GM12891 (cell line): ENCODE measurements around the gene SNAPIN.

Experiments
- DNase-seq: peaks from one replicate; pipeline ENCODE4 v3.0.0; 2011; ENCODE audit warnings: low spot score; ENCODE audit not compliant: insufficient read length
- FAIRE-seq: peaks from 2 replicates; lab custom pipeline; 2011; peaks lifted over from hg19 to GRCh38; lab: Jason Lieb, UNC
- PAX5 ChIP-seq: IDR thresholded peaks from 2 replicates; pipeline ENCODE4 v1.6.1; 2011; ENCODE audit warnings: low read length, moderate library complexity, mild to moderate bottlenecking; ENCODE audit not compliant: insufficient read depth, severe bottlenecking
- POLR2A ChIP-seq: IDR thresholded peaks from 2 replicates; pipeline ENCODE4 v1.6.1; 2011; ENCODE audit warnings: low read depth, low read length, control low read depth
- POLR2AphosphoS5 ChIP-seq: IDR thresholded peaks from 2 replicates; pipeline ENCODE4 v1.6.1; 2011; ENCODE audit warnings: low read depth, low read length, control low read depth
- POU2F2 ChIP-seq: IDR thresholded peaks from 2 replicates; pipeline ENCODE4 v1.6.1; 2011; ENCODE audit warnings: low read depth, mild to moderate bottlenecking, control low read depth, low read length, moderate library complexity
- SPI1 ChIP-seq: IDR thresholded peaks from 2 replicates; pipeline ENCODE4 v1.6.1; 2011; ENCODE audit warnings: low read depth, low read length, control low read depth
- TAF1 ChIP-seq: IDR thresholded peaks from 2 replicates; pipeline ENCODE4 v1.6.1; 2011; ENCODE audit warnings: low read depth, low read length, control low read depth

SNAPIN gene

DNA sequence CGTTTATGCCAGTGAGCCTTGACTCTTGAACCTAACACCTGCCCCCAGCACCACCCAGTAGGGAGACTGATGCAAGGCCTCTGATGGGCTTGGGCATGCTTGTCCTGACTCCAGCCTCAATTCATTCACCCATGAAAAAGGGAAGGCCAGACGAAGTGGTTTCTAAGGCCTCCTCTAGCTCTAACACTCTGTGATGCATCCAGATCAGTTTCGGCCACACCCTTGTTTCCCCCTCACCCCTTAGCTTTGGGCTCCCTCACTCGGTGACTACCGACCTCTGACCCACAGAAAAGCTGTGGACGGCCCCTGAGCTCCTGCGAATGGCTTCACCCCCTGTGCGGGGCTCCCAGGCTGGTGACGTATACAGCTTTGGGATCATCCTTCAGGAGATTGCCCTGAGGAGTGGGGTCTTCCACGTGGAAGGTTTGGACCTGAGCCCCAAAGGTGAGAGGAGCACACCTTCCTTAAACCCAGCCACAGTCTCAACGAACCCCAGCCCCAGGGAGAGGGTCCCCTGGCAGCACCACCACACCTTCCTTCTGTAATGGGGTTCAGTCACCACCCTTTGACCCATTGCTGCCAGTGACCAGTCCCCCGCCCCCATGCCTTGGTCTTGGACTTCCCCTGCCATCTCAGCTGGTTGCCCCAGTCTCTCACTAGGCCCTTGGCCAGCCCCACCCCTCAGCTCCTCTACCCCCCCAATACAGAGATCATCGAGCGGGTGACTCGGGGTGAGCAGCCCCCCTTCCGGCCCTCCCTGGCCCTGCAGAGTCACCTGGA is 29.0 kb downstream of the SNAPIN start:
- no peak for DNase-seq
- no peak for FAIRE-seq

DNA sequence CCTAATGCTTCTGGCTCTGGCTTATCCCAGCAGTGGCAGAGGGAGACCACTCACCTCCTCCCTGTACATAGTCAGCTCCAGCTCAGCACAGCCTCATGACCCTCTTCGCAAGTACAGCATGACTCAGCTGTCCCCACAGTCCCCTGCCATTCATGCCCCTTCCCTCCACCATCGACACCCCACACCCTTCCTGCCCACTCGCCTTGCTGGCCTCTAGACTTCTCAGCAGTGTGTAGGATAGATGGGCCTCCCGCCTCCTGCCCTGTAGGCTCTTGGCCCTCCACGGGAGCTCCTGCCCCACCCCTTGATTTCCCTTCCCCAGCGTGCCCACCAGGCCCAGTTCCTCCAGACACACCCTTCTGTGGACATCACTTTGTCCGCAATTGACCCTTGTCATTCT is 29.8 kb downstream of the SNAPIN start:
- no peak for FAIRE-seq
- TF ChIP-seq TAF1, result no peak
- TF ChIP-seq POU2F2, result no peak
- no peak for TF ChIP-seq SPI1
- TF ChIP-seq PAX5, result no peak
- TF ChIP-seq POLR2AphosphoS5, result no peak
- TF ChIP-seq POLR2A, result no peak
- DNase-seq, result no peak

More for the DNA sequence above, 29.0 kb downstream of the SNAPIN start:
- no peak for TF ChIP-seq POLR2A
- TF ChIP-seq SPI1, result no peak
- no peak for TF ChIP-seq PAX5
- TF ChIP-seq TAF1, result no peak
- no peak for TF ChIP-seq POLR2AphosphoS5
- no peak for TF ChIP-seq POU2F2

DNA sequence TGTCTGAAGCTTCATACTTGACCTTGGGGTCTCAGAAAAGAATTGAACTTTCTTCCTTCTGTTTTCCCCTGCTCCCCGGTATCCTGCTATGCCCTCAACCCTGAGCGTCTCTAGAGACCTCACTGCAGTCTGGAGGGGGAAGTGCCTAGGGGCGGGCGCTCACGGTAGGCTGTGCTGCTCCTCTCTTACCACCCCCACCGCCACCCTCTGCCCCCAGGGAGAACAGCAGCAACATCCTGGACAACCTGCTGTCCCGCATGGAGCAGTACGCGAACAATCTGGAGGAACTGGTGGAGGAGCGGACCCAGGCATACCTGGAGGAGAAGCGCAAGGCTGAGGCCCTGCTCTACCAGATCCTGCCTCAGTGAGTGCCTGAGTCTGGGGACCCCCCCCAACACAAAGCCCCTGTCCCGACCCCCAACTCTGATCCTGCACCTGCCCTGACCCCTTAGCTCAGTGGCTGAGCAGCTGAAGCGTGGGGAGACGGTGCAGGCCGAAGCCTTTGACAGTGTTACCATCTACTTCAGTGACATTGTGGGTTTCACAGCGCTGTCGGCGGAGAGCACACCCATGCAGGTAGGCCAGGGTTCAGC is 30.3 kb downstream of the SNAPIN start:
- TF ChIP-seq POLR2AphosphoS5 (no peak), SPI1 (no peak), TAF1 (no peak), POLR2A (no peak), PAX5 (no peak), POU2F2 (no peak)
- FAIRE-seq, result no peak
- DNase-seq, result no peak

DNA sequence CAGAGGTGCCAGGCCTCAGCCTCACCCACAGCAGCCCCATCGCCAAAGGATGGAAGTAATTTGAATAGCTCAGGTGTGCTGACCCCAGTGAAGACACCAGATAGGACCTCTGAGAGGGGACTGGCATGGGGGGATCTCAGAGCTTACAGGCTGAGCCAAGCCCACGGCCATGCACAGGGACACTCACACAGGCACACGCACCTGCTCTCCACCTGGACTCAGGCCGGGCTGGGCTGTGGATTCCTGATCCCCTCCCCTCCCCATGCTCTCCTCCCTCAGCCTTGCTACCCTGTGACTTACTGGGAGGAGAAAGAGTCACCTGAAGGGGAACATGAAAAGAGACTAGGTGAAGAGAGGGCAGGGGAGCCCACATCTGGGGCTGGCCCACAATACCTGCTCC is 35.0 kb downstream of the SNAPIN start:
- FAIRE-seq, result no peak
- DNase-seq, result no peak
- TF ChIP-seq TAF1 (no peak), POLR2AphosphoS5 (no peak), POU2F2 (no peak), PAX5 (no peak), POLR2A (no peak), SPI1 (no peak)

DNA sequence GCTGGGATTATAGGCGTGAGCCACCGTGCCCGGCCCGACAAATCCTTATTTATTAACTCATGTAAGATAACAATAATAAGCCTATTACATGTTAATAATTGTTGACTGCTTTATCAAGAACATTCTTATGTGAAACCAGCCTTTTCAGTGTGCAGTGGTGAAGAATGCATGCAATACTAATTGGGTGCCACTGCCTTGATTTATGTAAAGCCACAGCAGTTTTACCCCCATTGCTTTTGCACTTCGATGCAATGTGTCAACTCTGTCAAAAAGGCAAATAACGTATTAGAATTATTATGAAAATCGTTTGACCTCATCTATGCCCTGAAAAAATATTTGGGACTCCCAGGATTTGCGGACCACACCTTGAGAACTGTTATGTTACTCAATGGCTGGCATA is 38.2 kb downstream of the SNAPIN start:
- no peak for DNase-seq
- FAIRE-seq, result no peak
- no peak for TF ChIP-seq POU2F2
- TF ChIP-seq POLR2A, result no peak
- no peak for TF ChIP-seq SPI1
- no peak for TF ChIP-seq PAX5
- TF ChIP-seq POLR2AphosphoS5, result no peak
- no peak for TF ChIP-seq TAF1

DNA sequence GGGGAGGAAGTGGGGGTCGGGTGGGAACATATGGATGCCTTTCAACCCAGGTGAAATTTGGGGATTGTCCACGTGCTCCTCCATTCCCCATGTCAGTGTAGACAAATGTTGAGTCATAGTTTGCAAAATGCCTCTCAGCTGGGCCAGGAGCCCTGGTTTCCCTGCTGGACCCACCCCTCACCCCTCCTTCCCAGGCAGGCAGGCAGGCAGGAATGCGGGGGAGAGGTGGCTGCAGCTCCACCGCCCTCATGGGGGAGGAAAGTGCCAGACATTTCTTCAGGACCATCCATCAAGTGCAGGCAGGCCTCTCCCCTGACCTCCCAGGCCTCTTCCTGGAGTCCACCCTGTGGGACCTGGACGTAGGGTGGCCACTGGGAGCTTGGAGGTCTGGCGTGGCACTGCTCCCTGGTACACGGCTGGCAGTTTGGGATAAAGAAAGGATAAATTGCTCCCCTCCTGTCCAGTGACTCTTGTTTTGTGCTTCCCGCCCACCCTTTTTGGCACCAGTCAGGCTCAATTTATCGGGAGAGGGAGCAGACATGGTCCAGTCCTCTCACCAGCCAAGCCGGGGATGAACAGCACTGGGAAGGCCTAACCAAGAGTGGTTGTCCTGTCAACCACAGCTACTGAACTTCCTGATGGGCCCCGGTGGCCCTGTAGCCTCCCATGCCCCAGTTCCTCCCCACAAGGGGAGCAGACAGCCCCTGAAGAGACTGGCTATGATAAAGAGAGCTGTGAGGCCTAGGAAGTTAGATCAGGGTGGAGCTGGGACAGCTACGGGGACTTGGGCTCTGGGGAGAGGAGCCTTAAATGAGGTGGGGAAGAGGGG is 38.9 kb downstream of the SNAPIN start:
- no peak for DNase-seq
- TF ChIP-seq POLR2A (no peak), SPI1 (no peak)
- FAIRE-seq, result no peak

DNA sequence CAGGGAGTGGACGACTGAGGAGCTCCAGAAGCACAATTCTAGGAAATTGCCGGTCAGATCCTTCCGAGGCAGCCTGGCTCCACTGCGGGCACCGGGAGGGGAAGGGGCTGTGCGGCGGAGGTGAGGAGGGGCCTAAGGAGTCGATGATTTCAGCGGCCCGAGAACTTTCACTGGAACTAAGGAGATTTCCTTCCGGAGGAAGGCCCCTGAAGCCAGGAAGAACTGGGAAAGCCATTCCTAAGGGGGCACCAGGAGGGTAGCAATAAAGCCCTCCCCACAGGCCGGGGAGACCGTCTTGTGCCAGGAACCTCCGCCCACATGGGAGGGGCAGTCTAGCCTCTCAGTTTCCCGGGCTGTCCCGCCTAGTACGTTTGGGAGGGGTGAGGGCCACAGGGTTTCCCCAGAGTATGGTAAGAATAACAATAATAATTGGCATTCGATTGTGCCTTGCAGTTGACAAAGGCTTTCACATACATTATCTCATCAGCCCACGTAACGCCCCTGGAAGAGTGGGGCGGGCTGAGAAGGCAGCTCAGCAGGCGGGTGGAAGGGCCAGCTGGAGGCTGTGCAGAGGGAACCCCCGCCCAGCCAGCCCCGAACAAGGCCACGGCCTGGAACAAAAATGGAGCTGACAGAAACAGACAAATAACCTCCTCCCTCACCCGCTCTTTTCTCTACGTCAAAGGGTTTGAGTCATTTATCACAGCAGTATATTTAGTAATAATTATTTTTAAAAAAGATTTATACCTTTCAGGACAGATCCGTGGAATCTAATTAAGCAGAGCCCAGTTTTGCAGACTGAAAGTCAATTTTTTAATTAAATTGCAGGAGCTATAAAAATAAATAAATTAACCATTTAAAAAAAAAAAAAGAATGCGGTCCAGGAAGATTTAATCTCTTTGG is 39.8 kb downstream of the SNAPIN start:
- FAIRE-seq, result no peak
- TF ChIP-seq TAF1, result no peak
- TF ChIP-seq POLR2AphosphoS5, result no peak
- no peak for TF ChIP-seq PAX5
- TF ChIP-seq POLR2A, result no peak
- TF ChIP-seq SPI1, result no peak
- no peak for TF ChIP-seq POU2F2
- DNase-seq, result no peak

DNA sequence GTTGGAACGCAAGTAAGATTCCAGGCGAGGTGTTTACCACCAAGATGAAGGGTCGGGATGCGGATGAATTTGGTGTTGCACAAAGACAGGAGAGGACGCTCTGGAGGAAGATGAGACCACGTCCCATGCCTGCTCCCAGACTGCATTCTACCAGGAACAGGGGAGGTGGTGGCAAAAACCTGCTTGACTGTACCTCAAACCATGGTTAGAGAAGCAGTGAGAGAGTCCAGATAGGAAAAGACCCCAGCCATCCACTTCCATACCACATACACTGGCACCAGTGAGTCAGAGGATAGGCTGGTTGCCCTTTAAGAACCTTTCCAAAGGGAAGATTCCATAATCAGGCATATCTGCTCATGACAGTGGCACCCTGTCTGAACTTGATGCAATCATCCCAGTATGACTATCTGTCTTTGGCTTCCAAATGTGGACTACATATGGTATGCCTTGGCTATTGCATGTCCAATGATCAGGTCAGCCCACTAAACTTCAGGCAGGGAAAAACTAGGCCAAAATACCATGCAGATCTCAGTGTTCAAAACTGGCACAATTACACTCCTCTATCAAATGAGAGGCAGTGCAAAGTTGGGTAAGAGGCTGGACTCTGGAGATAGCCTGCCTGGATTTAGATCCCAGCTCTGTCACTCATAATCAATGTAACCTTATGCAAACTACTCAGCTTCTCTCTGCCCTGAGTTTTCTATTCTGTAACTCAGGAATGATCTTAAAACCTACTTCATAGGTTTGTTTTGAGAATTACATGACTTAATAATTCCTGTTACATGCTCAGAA is 40.6 kb downstream of the SNAPIN start:
- TF ChIP-seq TAF1 (no peak), POU2F2 (no peak), POLR2A (no peak), POLR2AphosphoS5 (no peak), SPI1 (no peak), PAX5 (no peak)
- no peak for FAIRE-seq
- no peak for DNase-seq
